ENCODE measurements around the gene STAG3. TPM values are rescaled to one million over a fixed set of nuclear protein-coding genes. Genes with fewer than 3 reads are reported as not detected.
"Not testable (repeated sequence)": the region's sequence is repeated elsewhere in the genome, so short reads cannot be mapped to it uniquely, and the experiment has no call there.

STAG3 gene
- total RNA-seq (2014; rRNA removed; shearing (Covaris generic)) = 0.35 TPM in 1 of 2 replicates, not detected in the other

- peak; percentile 90 for DNase-seq (ENCODE audit: low spot score)
Measured at GRCh38 chr7:100177045-100178001, at the start of gene STAG3, which contains the start of gene GPC2. Gene STAG3, plus strand, starts transcription at chr7:100177918. Its CDS starts 2,639 bp downstream, at chr7:100180557. Gene GPC2, minus strand, starts transcription at chr7:100177381. Its CDS starts 182 bp downstream, at chr7:100177199.

GRCh38 chr7:100128637-100128963 is 49.1 kb upstream of the STAG3 start:
- no peak for DNase-seq (ENCODE audit: low spot score)

- not testable (repeated sequence) for DNase-seq (ENCODE audit: low spot score)
Measured at GRCh38 chr7:100130220-100130607, 47.5 kb upstream of the STAG3 start.

- no peak for DNase-seq (ENCODE audit: low spot score)
Measured at GRCh38 chr7:100130608-100131453, 46.9 kb upstream of the STAG3 start.

GRCh38 chr7:100132126-100132525 is 45.6 kb upstream of the STAG3 start:
- DNase-seq (ENCODE audit: low spot score) = no peak

- peak; percentile 67 for DNase-seq (ENCODE audit: low spot score)
Measured at GRCh38 chr7:100132697-100133151, 45.0 kb upstream of the STAG3 start.

- DNase-seq (ENCODE audit: low spot score) = no peak
Measured at GRCh38 chr7:100137851-100138760, 39.6 kb upstream of the STAG3 start.

- DNase-seq (ENCODE audit: low spot score) = no peak
Measured at GRCh38 chr7:100141555-100141949, 36.2 kb upstream of the STAG3 start.

- DNase-seq (ENCODE audit: low spot score) = no peak
Measured at GRCh38 chr7:100142461-100142860, 35.3 kb upstream of the STAG3 start.

GRCh38 chr7:100146350-100146749 is 31.4 kb upstream of the STAG3 start:
- DNase-seq (ENCODE audit: low spot score) = not testable (repeated sequence)

GRCh38 chr7:100147278-100147677 is 30.4 kb upstream of the STAG3 start:
- no peak for DNase-seq (ENCODE audit: low spot score)

GRCh38 chr7:100148225-100148558 is 29.5 kb upstream of the STAG3 start:
- DNase-seq (ENCODE audit: low spot score) = no peak

- DNase-seq (ENCODE audit: low spot score) = peak; percentile 100
Measured at GRCh38 chr7:100148559-100149328, 29.0 kb upstream of the STAG3 start, which contains the start of gene LAMTOR4. Gene LAMTOR4, plus strand, starts transcription at chr7:100148918. Its CDS starts 55 bp downstream, at chr7:100148973.

- no peak for DNase-seq (ENCODE audit: low spot score)
Measured at GRCh38 chr7:100152404-100152803, 25.3 kb upstream of the STAG3 start.

- no peak for DNase-seq (ENCODE audit: low spot score)
Measured at GRCh38 chr7:100152937-100153666, 24.6 kb upstream of the STAG3 start.

GRCh38 chr7:100153708-100154535 is 23.8 kb upstream of the STAG3 start:
- DNase-seq (ENCODE audit: low spot score) = no peak

GRCh38 chr7:100154651-100155491 is 22.8 kb upstream of the STAG3 start:
- DNase-seq (ENCODE audit: low spot score) = no peak
